Endothelial cell (in vitro differentiated cells): ENCODE results near the gene IL1RAPL2. TPM values are rescaled to one million over a fixed set of nuclear protein-coding genes. Genes with fewer than 3 reads are reported as not detected.

Experiments used
- DNase-seq: peaks from one replicate; pipeline ENCODE4 v3.0.0; 2021; ENCODE audit warnings: low spot score
- H3K27ac Mint-ChIP-seq: one replicate; pipeline ENCODE4 v1.8.0; 2021; ENCODE audit warnings: mixed read lengths, inconsistent platforms; ENCODE audit not compliant: unreplicated experiment
- H3K27me3 Mint-ChIP-seq: one replicate; pipeline ENCODE4 v1.8.0; 2021; ENCODE audit warnings: mild to moderate bottlenecking, moderate library complexity, mixed read lengths, inconsistent platforms; ENCODE audit not compliant: unreplicated experiment
- H3K36me3 Mint-ChIP-seq: one replicate; pipeline ENCODE4 v1.8.0; 2021; ENCODE audit warnings: mild to moderate bottlenecking, low read depth, mixed read lengths, inconsistent platforms; ENCODE audit not compliant: unreplicated experiment
- H3K4me1 Mint-ChIP-seq: one replicate; pipeline ENCODE4 v1.8.0; 2021; ENCODE audit warnings: mild to moderate bottlenecking, mixed read lengths, inconsistent platforms; ENCODE audit not compliant: unreplicated experiment
- H3K4me3 Mint-ChIP-seq: one replicate; pipeline ENCODE4 v1.8.0; 2021; ENCODE audit warnings: mild to moderate bottlenecking, mixed read lengths, inconsistent platforms; ENCODE audit not compliant: unreplicated experiment
- H3K9me3 Mint-ChIP-seq: one replicate; pipeline ENCODE4 v1.8.0; 2021; ENCODE audit warnings: mixed read lengths, inconsistent platforms; ENCODE audit not compliant: unreplicated experiment
- CTCF ChIP-seq: fragments of 200-600 bp; sonication (generic); IDR thresholded peaks from one replicate; pipeline ENCODE4 v1.5.0; 2021; ENCODE audit warnings: antibody characterized with exemption; ENCODE audit not compliant: unreplicated experiment
- total RNA-seq: library from RNA; stranded (reverse); fragmentation: NEBNext Ultra II Directional; extraction: Animal tissue kit (Norgen Biotek cat#: 25700); gene quantifications from one replicate; pipeline ENCODE4 v1.2.1, GENCODE V29; 2021; ENCODE audit not compliant: unreplicated experiment

The IL1RAPL2 gene
- total RNA-seq, 1 donor from 2014 or later: 0.51 TPM

DNA sequence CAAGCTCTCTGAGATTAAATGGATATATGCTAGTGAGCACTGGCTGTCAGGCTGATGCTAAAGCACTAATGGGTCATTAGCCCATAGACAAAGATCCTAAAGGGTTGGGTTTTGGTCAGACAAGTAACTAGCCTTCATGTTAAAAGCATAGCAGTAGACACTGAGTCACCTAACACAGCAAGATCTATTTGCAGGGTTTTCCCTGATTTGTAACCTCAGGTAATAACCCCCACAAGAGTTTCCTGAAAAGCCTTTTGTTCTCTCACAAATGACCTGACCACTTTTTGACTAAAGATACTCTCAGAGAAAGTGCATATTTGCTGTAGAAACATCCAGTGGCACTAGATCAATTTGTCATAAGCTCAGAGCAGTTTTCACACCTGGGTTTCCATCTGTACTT, 905.6 kb downstream of the IL1RAPL2 start:
- Mint-ChIP-seq H3K9me3 (no peaks in the 10 kb centered on the region), H3K27me3 (no peaks in the 10 kb centered on the region), H3K4me3 (no peak overlapping the region), H3K27ac (no peak overlapping the region), H3K36me3 (no peaks in the 10 kb centered on the region), H3K4me1 (no peaks in the 10 kb centered on the region)
- no peak for DNase-seq
- no peak for TF ChIP-seq CTCF

DNA sequence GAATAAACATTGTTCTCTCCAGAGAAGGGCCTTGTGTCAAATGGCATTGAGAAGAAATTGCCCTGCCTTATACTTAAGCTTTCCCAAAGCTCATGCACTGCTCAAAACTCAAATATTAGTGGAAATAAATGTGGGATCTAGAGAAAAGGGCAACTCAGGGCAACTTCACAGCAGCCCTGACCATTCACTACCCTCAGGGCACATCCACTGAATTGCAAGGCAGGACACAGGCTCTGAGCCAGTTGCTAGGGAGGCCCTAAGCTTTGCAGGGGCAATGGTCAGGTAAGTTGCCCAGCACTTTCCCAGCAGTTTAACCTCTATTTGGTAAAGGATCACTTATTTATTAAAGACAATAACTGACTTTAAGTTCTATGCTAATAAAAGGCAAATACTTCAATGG, 909.8 kb downstream of the IL1RAPL2 start:
- Mint-ChIP-seq H3K36me3 (no peaks in the 10 kb centered on the region), H3K4me1 (no peaks in the 10 kb centered on the region), H3K4me3 (no peak overlapping the region), H3K27me3 (no peaks in the 10 kb centered on the region), H3K27ac (no peak overlapping the region), H3K9me3 (peaks cover 7% of the 10 kb centered on the region)
- DNase-seq: no peak
- TF ChIP-seq CTCF: no peak

DNA sequence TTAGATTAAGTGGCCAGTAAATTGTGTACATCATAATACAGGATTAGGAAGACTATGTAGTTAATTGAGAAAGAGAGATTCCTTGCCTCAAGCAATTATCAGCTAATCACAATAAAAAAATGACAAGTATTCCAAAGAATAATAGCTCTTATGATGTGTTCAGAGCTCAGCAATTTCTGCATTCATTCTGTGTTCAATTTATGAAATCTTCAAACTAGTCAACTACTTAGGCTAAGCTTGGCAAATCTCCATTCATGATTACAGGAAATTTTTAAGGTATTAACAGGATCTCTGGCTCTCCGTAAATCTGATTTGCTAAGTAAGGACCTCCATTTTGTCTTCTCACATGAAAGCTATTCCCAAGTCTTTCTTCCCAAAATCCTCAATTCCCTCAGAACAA, 911.4 kb downstream of the IL1RAPL2 start:
- Mint-ChIP-seq H3K36me3 (no peaks in the 10 kb centered on the region), H3K4me1 (no peaks in the 10 kb centered on the region), H3K27ac (no peak overlapping the region), H3K4me3 (no peak overlapping the region), H3K9me3 (peaks cover 7% of the 10 kb centered on the region), H3K27me3 (no peaks in the 10 kb centered on the region)
- no peak for DNase-seq
- TF ChIP-seq CTCF: no peak

GRCh38 chrX:105480646-105481310, 914.8 kb downstream of the IL1RAPL2 start:
- H3K27me3 Mint-ChIP-seq: no peaks in the 10 kb centered on the region
- no peaks in the 10 kb centered on the region for H3K36me3 Mint-ChIP-seq
- no peaks in the 10 kb centered on the region for H3K4me1 Mint-ChIP-seq
- no peak for DNase-seq
- no peak for TF ChIP-seq CTCF
- peaks cover 7% of the 10 kb centered on the region for H3K9me3 Mint-ChIP-seq
- H3K4me3 Mint-ChIP-seq: no peak overlapping the region
- no peak overlapping the region for H3K27ac Mint-ChIP-seq

DNA sequence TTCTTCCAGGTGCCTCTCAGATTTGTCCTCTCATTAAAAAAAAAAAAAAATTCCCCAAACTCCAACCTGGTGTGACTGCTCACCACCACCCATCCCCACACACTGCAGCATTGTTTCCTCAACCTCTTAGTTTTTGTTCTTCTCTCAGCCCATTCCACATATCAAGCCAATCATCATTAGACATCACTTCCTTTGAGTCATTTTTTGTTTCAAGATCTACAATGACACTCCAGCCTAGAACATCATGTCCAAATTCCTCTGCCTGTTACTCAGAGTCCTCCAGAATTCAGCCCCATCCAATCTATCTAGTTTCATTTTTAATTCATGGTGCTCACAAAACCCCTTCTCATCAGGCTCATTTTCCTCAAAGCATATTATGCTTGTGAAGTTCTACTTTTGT, 917.0 kb downstream of the IL1RAPL2 start:
- peaks cover 7% of the 10 kb centered on the region for H3K9me3 Mint-ChIP-seq
- H3K4me1 Mint-ChIP-seq: no peaks in the 10 kb centered on the region
- H3K27ac Mint-ChIP-seq: no peak overlapping the region
- TF ChIP-seq CTCF: no peak
- no peaks in the 10 kb centered on the region for H3K36me3 Mint-ChIP-seq
- no peak for DNase-seq
- H3K4me3 Mint-ChIP-seq: no peak overlapping the region
- H3K27me3 Mint-ChIP-seq: no peaks in the 10 kb centered on the region
